H1 (cell line): Measurements from ENCODE around the gene ARHGEF26. TPM values are rescaled to one million over a fixed set of nuclear protein-coding genes. Genes with fewer than 3 reads are reported as not detected.

Source experiments
- CBX5 ChIP-seq: fragments of 300-800, 300-1000 bp; sonication (generic); IDR thresholded peaks from 2 replicates; pipeline ENCODE4 v1.7.1; 2016; ENCODE audit warnings: antibody characterized with exemption, low read length, low read depth
- E2F6 ChIP-seq: IDR thresholded peaks from 2 replicates; pipeline ENCODE4 v1.6.1; 2012; ENCODE audit warnings: inconsistent platforms
- FOSL1 ChIP-seq: IDR thresholded peaks from 2 replicates; pipeline ENCODE4 v1.6.1; 2011; ENCODE audit warnings: mild to moderate bottlenecking, low read depth, low read length, moderate library complexity; ENCODE audit not compliant: insufficient read depth
- GABPA ChIP-seq: IDR thresholded peaks from 2 replicates; pipeline ENCODE4 v1.6.1; 2011; ENCODE audit warnings: mild to moderate bottlenecking, low read length, moderate library complexity, borderline replicate concordance; ENCODE audit not compliant: insufficient read depth
- JUN ChIP-seq: IDR thresholded peaks from 2 replicates; pipeline ENCODE4 v1.6.1; 2011; ENCODE audit warnings: low read depth, mild to moderate bottlenecking, improper control_type of control experiment, low read length
- RAD21 ChIP-seq, 2 experiments: IDR thresholded peaks in 1 of 2; conservative IDR thresholded peaks in 1 of 2; 2 replicates each; pipeline ENCODE4 v1.6.1; 2011; ENCODE audit warnings: low read depth in 2 of 2, low read length in 2 of 2, improper control_type of control experiment in 1 of 2, inconsistent platforms in 1 of 2, mild to moderate bottlenecking in 1 of 2, moderate library complexity in 1 of 2
- SP1 ChIP-seq: IDR thresholded peaks from 2 replicates; pipeline ENCODE4 v1.6.1; 2011; ENCODE audit warnings: low read depth, low read length
- SRF ChIP-seq: IDR thresholded peaks from 2 replicates; pipeline ENCODE4 v1.6.1; 2011; ENCODE audit warnings: mild to moderate bottlenecking, low read depth, low read length, moderate library complexity
- polyA plus RNA-seq, 7 experiments: library from polyadenylated mRNA; depleted of rRNA in 3 of 7; stranded (reverse) in 5 of 7; unstranded in 2 of 7; fragments of >200 nt in 5 of 7; fragments of 200-250 nt in 2 of 7; gene quantifications; 1 replicate in 5 of 7; 2 replicates in 1 of 7; 4 replicates in 1 of 7; pipeline versions ENCODE4 v1.2.1 to v1.2.3, GENCODE V29; 2011 to 2013; ENCODE audit warnings: missing spikeins in 2 of 7, mixed read lengths in 2 of 7
- total RNA-seq: library from RNA; stranded (reverse); fragmentation: NEBNext Ultra II Directional; extraction: Animal tissue kit (Norgen Biotek cat#: 25700); gene quantifications from 2 replicates; pipeline ENCODE4 v1.2.1, GENCODE V29; 2021
- TF ChIP-seq, protein P1 (sequence below): IDR thresholded peaks from 2 replicates; pipeline ENCODE4 v1.6.1; 2011; ENCODE audit warnings: low read length, improper control_type of control experiment

Gene ARHGEF26
- total and polyA plus RNA-seq, 2 of the 8 experiments (the other 6 are each of a cell fraction or from before 2014, with no cell fraction given): 3.1 to 15.6 TPM

GRCh38 chr3:154129625-154130024, 8.4 kb downstream of the ARHGEF26 start (continued):
- no peak for TF ChIP-seq E2F6
- no peak for TF ChIP-seq GABPA
- no peak for TF ChIP-seq FOSL1
- no peak for TF ChIP-seq CBX5
- no peak for TF ChIP-seq SRF
- no peak for TF ChIP-seq RAD21 (IDR thresholded peaks at IDR 0.05 in 1 of 2, conservative IDR thresholded peaks at IDR 0.05 in 1 of 2; ENCODE audit: low read depth in 2 of 2, low read length in 2 of 2)
- TF ChIP-seq SP1: no peak
- TF ChIP-seq JUN: no peak
- TF ChIP-seq, protein P1, sequence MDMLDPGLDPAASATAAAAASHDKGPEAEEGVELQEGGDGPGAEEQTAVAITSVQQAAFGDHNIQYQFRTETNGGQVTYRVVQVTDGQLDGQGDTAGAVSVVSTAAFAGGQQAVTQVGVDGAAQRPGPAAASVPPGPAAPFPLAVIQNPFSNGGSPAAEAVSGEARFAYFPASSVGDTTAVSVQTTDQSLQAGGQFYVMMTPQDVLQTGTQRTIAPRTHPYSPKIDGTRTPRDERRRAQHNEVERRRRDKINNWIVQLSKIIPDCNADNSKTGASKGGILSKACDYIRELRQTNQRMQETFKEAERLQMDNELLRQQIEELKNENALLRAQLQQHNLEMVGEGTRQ: no peak
- TF ChIP-seq, all 59 proteins: peak for 0
